HG03558 (cell line): ENCODE data around the gene MORN5.

ENCODE experiments used
- ATAC-seq: cut with Tn5 transposase; IDR thresholded peaks from one replicate; pipeline ENCODE4 v1.9.1; 2021; ENCODE audit warnings: moderate number of reproducible peaks; ENCODE audit not compliant: unreplicated experiment; ENCODE audit errors: extremely low read depth

The MORN5 gene

GRCh38 chr9:122226142-122226757 lies 66.5 kb downstream of the MORN5 start:
- ATAC-seq, result no peak

GRCh38 chr9:122226758-122227574 lies 67.3 kb downstream of the MORN5 start:
- no peak for ATAC-seq

- no peak for ATAC-seq
Observed at GRCh38 chr9:122227575-122227900, 67.8 kb downstream of the MORN5 start.

GRCh38 chr9:122228191-122228567 lies 68.5 kb downstream of the MORN5 start:
- no peak for ATAC-seq

- no peak for ATAC-seq
Observed at GRCh38 chr9:122228568-122229484, 69.1 kb downstream of the MORN5 start, which contains the start of gene LHX6. Gene LHX6 (minus strand): TSS chr9:122228957. CDS start chr9:122228740, 217 bp downstream.

- no peak for ATAC-seq
Observed at GRCh38 chr9:122229485-122229837, 69.8 kb downstream of the MORN5 start.

GRCh38 chr9:122232796-122233306 lies 73.1 kb downstream of the MORN5 start:
- no peak for ATAC-seq

GRCh38 chr9:122234022-122234748 lies 74.5 kb downstream of the MORN5 start:
- no peak for ATAC-seq

- no peak for ATAC-seq
Observed at GRCh38 chr9:122236681-122237080, 77.0 kb downstream of the MORN5 start.

GRCh38 chr9:122239722-122240121 lies 80.0 kb downstream of the MORN5 start:
- ATAC-seq, result no peak

GRCh38 chr9:122244349-122244748 lies 84.6 kb downstream of the MORN5 start:
- ATAC-seq, result no peak

GRCh38 chr9:122246666-122247065 lies 87.0 kb downstream of the MORN5 start:
- no peak for ATAC-seq

- ATAC-seq, result no peak
Observed at GRCh38 chr9:122248448-122248865, 88.7 kb downstream of the MORN5 start.
